Right lobe of liver (tissue), 6 donors: ENCODE data around the gene TMEM179. TPM values are rescaled to one million over a fixed set of nuclear protein-coding genes. Genes with fewer than 3 reads are reported as not detected.

Experiments
- ATAC-seq, 4 donors: fragments of 200-7000 bp; cut with Tn5 transposase; one replicate each; pipeline ENCODE4 v1.9.1; 2020; ENCODE audit warnings: mild to moderate bottlenecking in 4 of 4, moderate library complexity in 4 of 4
- DNase-seq, 3 donors: peaks; one replicate each; pipeline ENCODE4 v3.0.0-alpha.2; 2020
- H3K27ac ChIP-seq, 3 donors: fragments of 200-600 bp; one replicate each; pipeline ENCODE4 v1.8.0; 2022
- H3K27me3 ChIP-seq, 2 donors: fragments of 200-600 bp; one replicate each; pipeline ENCODE4 v1.8.0; 2022
- H3K36me3 ChIP-seq, 4 donors: fragments of 200-600 bp; sonication (generic) in 1 of 4; one replicate each; pipeline versions ENCODE4 v1.5.1 to v1.8.0; 2017 to 2022; ENCODE audit warnings: control low read depth in 1 of 4
- H3K4me1 ChIP-seq, 4 donors: fragments of 200-600 bp; sonication (generic) in 1 of 4; one replicate each; pipeline versions ENCODE4 v1.5.1 to v1.8.0; 2017 to 2022; ENCODE audit warnings: control low read depth in 1 of 4
- H3K4me3 ChIP-seq, 3 donors: fragments of 200-600 bp; one replicate each; pipeline ENCODE4 v1.8.0; 2022
- H3K9me3 ChIP-seq, 4 donors: fragments of 200-600 bp; sonication (generic) in 1 of 4; one replicate each; pipeline versions ENCODE4 v1.5.1 to v1.8.0; 2017 to 2022; ENCODE audit warnings: control low read depth in 1 of 4
- CTCF ChIP-seq, 4 donors: fragments of 200-600 bp in 3 of 4; fragments of 450-650 bp in 1 of 4; IDR thresholded peaks; one replicate each; pipeline versions ENCODE4 v1.5.1 to v1.8.0; 2016 to 2022; ENCODE audit warnings: antibody characterized with exemption in 4 of 4, mild to moderate bottlenecking in 2 of 4
- POLR2A ChIP-seq: fragments of 450-650 bp; IDR thresholded peaks from one replicate; pipeline ENCODE4 v1.6.1; 2017; ENCODE audit warnings: antibody characterized with exemption, mild to moderate bottlenecking
- WGBS: methylation state at CpG from one replicate; pipeline ENCODE4 v1.1.6; 2018; ENCODE audit warnings: low coverage, low lambda C conversion rate; ENCODE audit not compliant: insufficient coverage; ENCODE audit errors: missing lambda C conversion rate; 5-methylcytosine and 5-hydroxymethylcytosine counted together
- intact Hi-C, 2 donors: fragments of 100-400 bp; cut with DNase I; formaldehyde crosslinking; loops; one replicate each; pipeline versions ENCODE4 v1.11.2 to v1.14.1; 2022
- total RNA-seq, 6 experiments: library from RNA; depleted of rRNA in 2 of 6; stranded (reverse); fragments of >200 nt in 2 of 6; fragmentation: NEBNext Ultra II Directional in 3 of 6; extraction: Animal tissue kit (Norgen Biotek cat#: 25700) in 3 of 6; gene quantifications; one replicate each; pipeline versions ENCODE4 v1.1.0 to v1.2.4, GENCODE V29; 2016 to 2023
- donor health status: DM: no; HTN: yes; CAD: no.
- donor health status: DM: no; HTN: no; CAD: no.
- donor health status: DM: no; HTN: no; CAD: no.
- donor health status: DM: no; HTN: yes; CAD: no.
- donor health status: DM: no; HTN: yes; CAD: no.

Gene TMEM179
- total RNA-seq, 6 experiments from 2014 or later = 0.17 to 0.18 TPM; not detected in 4

- peak in 2 of 3 donors; percentile 28 to 46 for DNase-seq
- H3K36me3 ChIP-seq = no peaks in the 10 kb centered on the region
- no peaks in the 10 kb centered on the region for H3K9me3 ChIP-seq
- no peak for TF ChIP-seq CTCF (IDR thresholded peaks at IDR 0.05)
- TF ChIP-seq POLR2A = no peak
- no peaks in the 10 kb centered on the region for H3K27me3 ChIP-seq
- H3K27ac ChIP-seq = no peak overlapping the region
- ATAC-seq = peak; percentile 4 to 22 (median 14)
- H3K4me3 ChIP-seq = no peak overlapping the region
- intact Hi-C loops = loop anchor here in 1 of 2 donors (10.0 kb wide), 1 partner anchor 507 kb away; the partner anchor contains the start of gene KIF26A
- H3K4me1 ChIP-seq = peaks cover 0 to 9% (median 3%) of the 10 kb centered on the region in 4 donors
- WGBS = 51% methylated on average over 9 of the region's 23 CpGs
Observed at GRCh38 chr14:104641753-104642539, 37.4 kb upstream of the TMEM179 start.

- Histone ChIP-seq H3K36me3 (no peaks in the 10 kb centered on the region), H3K27me3 (no peaks in the 10 kb centered on the region), H3K4me3 (no peak overlapping the region), H3K27ac (no peak overlapping the region), H3K9me3 (no peaks in the 10 kb centered on the region), H3K4me1 (peaks cover 0 to 9% (median 3%) of the 10 kb centered on the region in 4 donors)
- no peak for ATAC-seq
- TF ChIP-seq POLR2A = no peak
- no peak for TF ChIP-seq CTCF (IDR thresholded peaks at IDR 0.05)
- peak in 1 of 3 donors; percentile 44 for DNase-seq
- intact Hi-C loops = loop anchor here in 1 of 2 donors (10.0 kb wide), 1 partner anchor 506 kb away; the partner anchor contains the start of gene KIF26A
- 17% methylated on average over 1 of the region's 10 CpGs for WGBS
Observed at GRCh38 chr14:104640681-104641080, 36.1 kb upstream of the TMEM179 start.

GRCh38 chr14:104639885-104640548 is 35.4 kb upstream of the TMEM179 start:
- H3K9me3 ChIP-seq = no peaks in the 10 kb centered on the region
- intact Hi-C loops = loop anchor here (5.0 to 10.0 kb wide), 2 partner anchors 505 to 508 kb away; partner anchors contain the start of gene KIF26A (in 1 of the 2)
- peaks cover 0 to 9% (median 3%) of the 10 kb centered on the region in 4 donors for H3K4me1 ChIP-seq
- no peak overlapping the region for H3K27ac ChIP-seq
- peak; percentile 86 to 92 (median 88) for ATAC-seq
- H3K4me3 ChIP-seq = no peak overlapping the region
- WGBS = 5% methylated on average over 4 of the region's 24 CpGs
- H3K36me3 ChIP-seq = no peaks in the 10 kb centered on the region
- DNase-seq = peak; percentile 71 to 78 (median 74)
- TF ChIP-seq POLR2A (no peak), CTCF (IDR thresholded peaks at IDR 0.05) (peak; percentile 84 to 99 (median 95))
- no peaks in the 10 kb centered on the region for H3K27me3 ChIP-seq

- H3K36me3 ChIP-seq = no peaks in the 10 kb centered on the region
- H3K27ac ChIP-seq = no peak overlapping the region
- H3K4me1 ChIP-seq = peaks cover 0 to 9% (median 3%) of the 10 kb centered on the region in 4 donors
- no peak overlapping the region for H3K4me3 ChIP-seq
- intact Hi-C loops = loop anchor here in 1 of 2 donors (5.0 kb wide), 1 partner anchor 507 kb away; no protein-coding TSS in a partner anchor
- DNase-seq (no peak), ATAC-seq (no peak)
- H3K9me3 ChIP-seq = no peaks in the 10 kb centered on the region
- no peaks in the 10 kb centered on the region for H3K27me3 ChIP-seq
- no peak for TF ChIP-seq CTCF (IDR thresholded peaks at IDR 0.05)
- no peak for TF ChIP-seq POLR2A
- WGBS = 46% methylated on average over 3 of the region's 5 CpGs
Observed at GRCh38 chr14:104639471-104639870, 34.9 kb upstream of the TMEM179 start.
